ENCODE measurements around the gene MORF4L1. TPM values are rescaled to one million over a fixed set of nuclear protein-coding genes. Genes with fewer than 3 reads are reported as not detected.
"Not testable (repeated sequence)": the region's sequence is repeated elsewhere in the genome, so short reads cannot be mapped to it uniquely, and the experiment has no call there.

MORF4L1 gene
- total and polyA plus RNA-seq, 8 donors = 262 to 774 (median 712) TPM

DNA sequence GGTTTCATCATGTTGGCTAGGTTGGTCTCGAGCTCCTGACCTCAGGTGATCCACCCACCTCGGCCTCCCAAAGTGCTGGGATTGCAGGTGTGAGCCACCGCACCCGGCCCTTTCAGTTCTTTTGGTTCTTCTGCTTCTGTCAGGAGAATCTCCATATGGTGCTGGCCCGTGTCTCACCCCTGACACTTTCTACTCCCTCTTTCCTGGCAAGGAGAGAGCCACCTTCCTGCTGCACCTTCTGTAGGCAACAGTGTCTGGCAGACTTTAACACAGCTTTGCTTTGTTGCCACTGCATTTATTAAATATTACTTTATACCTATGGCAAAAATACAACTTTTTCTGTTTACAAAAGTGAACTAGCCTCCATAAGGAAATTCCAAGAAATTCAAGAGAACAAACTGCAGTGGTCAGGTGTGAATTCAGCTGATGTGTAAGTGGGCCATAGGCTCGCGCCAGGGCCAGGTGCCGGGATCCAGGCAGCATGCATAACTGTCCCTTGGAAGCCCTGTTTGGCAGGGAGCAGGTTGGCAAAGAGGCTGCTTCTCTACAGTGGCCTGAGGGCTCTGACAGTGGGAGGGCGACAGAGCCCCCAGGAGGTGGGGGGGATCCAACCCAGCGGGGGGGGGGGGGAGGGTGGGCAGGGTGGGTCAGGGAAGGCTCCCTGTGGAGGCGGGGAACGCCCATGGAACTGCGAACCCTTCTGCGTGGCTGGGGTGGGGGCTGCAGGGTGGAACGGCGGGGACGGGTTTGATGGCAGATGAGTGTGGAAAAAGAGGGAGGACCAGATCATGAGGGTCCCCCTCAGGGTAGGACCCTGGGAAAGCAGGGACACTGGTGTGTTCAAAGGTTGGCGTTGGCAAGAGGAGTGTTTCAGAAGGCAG is 51.0 kb downstream of the MORF4L1 start:
- DNase-seq (no peak), ATAC-seq (no peak)
- Histone ChIP-seq H3K9me3 (no peaks in the 10 kb centered on the region), H3K36me3 (peaks cover 0 to 100% of the 10 kb centered on the region in 2 donors), H3K27ac (no peak overlapping the region), H3K4me1 (peaks cover 0 to 27% of the 10 kb centered on the region in 2 donors), H3K4me3 (no peak overlapping the region), H3K27me3 (no peaks in the 10 kb centered on the region)
- TF ChIP-seq, protein P1, sequence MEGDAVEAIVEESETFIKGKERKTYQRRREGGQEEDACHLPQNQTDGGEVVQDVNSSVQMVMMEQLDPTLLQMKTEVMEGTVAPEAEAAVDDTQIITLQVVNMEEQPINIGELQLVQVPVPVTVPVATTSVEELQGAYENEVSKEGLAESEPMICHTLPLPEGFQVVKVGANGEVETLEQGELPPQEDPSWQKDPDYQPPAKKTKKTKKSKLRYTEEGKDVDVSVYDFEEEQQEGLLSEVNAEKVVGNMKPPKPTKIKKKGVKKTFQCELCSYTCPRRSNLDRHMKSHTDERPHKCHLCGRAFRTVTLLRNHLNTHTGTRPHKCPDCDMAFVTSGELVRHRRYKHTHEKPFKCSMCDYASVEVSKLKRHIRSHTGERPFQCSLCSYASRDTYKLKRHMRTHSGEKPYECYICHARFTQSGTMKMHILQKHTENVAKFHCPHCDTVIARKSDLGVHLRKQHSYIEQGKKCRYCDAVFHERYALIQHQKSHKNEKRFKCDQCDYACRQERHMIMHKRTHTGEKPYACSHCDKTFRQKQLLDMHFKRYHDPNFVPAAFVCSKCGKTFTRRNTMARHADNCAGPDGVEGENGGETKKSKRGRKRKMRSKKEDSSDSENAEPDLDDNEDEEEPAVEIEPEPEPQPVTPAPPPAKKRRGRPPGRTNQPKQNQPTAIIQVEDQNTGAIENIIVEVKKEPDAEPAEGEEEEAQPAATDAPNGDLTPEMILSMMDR (IDR thresholded peaks at IDR 0.05) = no peak
- intact Hi-C loops (cut with DNase I) = no loop called here

DNA sequence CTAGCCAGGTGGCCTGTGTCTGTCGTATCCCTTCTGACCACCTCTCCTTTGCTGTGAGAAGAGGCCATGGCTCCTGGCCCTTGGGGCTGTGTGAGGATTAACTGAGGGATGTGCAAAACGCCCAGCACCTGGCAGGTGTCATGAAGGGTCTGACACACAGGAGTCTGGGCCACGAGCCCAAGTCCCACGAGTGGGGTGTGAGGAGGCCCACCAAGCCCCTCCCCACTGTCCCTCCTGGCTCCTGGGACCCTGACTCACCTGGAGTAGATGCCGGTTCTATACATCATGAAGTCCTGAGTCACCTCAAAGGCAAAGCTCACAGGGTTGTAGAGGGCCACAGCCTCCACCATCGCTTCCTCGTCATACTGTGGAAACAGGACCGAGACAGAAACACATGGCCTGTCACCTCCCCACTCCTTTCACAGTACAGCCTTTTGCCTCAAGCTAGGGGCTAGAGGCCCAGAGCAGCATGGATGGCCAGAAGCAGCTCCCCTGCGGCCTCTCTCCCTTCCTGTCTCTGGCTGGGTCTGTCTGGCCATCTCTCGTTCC is 52.5 kb downstream of the MORF4L1 start:
- intact Hi-C loops (cut with DNase I) = no loop called here
- no peak for ATAC-seq
- H3K27me3 ChIP-seq = no peaks in the 10 kb centered on the region
- no peak overlapping the region for H3K4me3 ChIP-seq
- no peak for DNase-seq
- peaks cover 0 to 100% of the 10 kb centered on the region in 2 donors for H3K36me3 ChIP-seq
- H3K27ac ChIP-seq = no peak overlapping the region
- H3K9me3 ChIP-seq = no peaks in the 10 kb centered on the region
- TF ChIP-seq, protein P1 (IDR thresholded peaks at IDR 0.05) = no peak
- H3K4me1 ChIP-seq = peaks cover 0 to 27% of the 10 kb centered on the region in 2 donors

DNA sequence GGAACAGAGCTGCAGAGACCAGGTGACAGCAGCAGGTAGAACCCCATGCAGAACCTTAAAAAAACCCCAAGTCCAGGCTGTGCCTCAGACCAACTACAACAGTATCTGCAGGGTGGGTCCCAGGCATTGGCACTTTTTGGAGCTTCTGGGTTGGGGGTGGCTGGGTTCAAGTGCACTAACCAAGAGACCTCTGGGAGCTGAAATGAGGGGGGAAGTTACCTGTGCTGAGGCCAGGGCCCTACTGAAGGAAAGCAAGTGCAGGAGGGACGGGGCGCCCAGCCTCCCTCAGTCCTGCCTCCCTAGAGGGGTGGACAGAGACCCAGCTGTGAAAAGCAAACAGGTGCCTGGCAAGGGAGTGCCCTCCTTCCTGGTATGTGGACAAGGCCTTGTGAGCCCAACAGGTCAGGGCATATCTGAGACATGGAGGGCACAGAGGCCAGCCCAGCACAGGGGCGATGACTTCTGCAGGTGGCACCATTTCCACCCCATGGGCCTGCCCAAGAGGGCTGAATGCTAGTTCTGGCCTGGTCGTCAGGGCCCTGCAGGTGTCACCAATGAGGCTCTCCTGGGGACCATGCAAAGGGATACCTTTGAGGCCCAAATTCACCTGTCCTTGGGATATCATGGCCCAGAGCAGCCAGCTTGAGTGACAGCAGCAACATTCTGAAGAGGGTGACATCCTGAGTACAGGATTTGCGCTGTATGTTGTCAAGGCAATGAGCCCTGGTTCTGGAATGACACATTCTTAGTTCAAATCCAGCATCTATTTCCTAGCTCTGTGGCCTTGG is 53.5 kb downstream of the MORF4L1 start:
- no peak for ATAC-seq
- no peak for DNase-seq
- peaks cover 0 to 27% of the 10 kb centered on the region in 2 donors for H3K4me1 ChIP-seq
- H3K27me3 ChIP-seq = no peaks in the 10 kb centered on the region
- H3K36me3 ChIP-seq = peaks cover 0 to 100% of the 10 kb centered on the region in 2 donors
- H3K9me3 ChIP-seq = no peaks in the 10 kb centered on the region
- no peak overlapping the region for H3K4me3 ChIP-seq
- TF ChIP-seq, protein P1 (IDR thresholded peaks at IDR 0.05) = no peak
- peak overlapping the region in 1 of 2 donors; percentile 28 for H3K27ac ChIP-seq
- intact Hi-C loops (cut with DNase I) = no loop called here

DNA sequence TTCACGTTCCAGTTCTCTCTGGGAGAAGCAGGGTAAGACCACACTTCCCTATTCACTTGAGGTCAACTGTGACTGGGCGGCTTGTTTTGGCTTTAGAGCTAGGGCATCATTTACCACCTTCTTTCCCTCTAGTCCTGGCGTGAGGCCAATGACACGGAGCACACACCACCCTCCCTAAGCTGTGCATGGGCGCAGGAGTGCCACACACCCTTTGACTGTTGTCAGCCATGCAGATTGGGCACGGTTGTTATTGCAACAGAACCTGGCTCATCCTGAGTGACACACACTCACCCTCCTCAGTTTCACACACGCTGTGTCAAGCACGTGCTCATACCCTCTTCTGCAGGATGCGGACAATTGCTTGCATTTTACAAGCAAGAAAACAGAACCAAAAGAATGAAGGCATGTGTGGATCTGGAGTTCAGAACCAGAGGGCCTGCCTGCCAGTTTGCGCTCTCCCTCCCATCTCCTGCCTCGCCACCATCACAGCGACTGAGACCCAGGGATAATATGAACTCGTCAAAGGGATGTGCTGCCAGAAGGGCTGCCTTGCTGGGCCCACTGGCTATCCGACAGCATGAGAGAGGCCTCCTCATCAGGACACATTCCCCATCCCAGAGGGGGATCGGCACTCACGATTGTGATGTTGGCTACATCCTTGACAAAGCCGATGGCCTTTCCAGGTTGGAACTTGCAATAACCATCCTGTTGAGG is 54.5 kb downstream of the MORF4L1 start:
- intact Hi-C loops (cut with DNase I) = no loop called here
- Histone ChIP-seq H3K9me3 (no peaks in the 10 kb centered on the region), H3K27me3 (no peaks in the 10 kb centered on the region), H3K36me3 (peaks cover 0 to 100% of the 10 kb centered on the region in 2 donors), H3K27ac (peak overlapping the region in 1 of 2 donors; percentile 28), H3K4me1 (peaks cover 0 to 27% of the 10 kb centered on the region in 2 donors), H3K4me3 (no peak overlapping the region)
- DNase-seq (no peak), ATAC-seq (peak; percentile 1)
- TF ChIP-seq, protein P1 (IDR thresholded peaks at IDR 0.05) = no peak

DNA sequence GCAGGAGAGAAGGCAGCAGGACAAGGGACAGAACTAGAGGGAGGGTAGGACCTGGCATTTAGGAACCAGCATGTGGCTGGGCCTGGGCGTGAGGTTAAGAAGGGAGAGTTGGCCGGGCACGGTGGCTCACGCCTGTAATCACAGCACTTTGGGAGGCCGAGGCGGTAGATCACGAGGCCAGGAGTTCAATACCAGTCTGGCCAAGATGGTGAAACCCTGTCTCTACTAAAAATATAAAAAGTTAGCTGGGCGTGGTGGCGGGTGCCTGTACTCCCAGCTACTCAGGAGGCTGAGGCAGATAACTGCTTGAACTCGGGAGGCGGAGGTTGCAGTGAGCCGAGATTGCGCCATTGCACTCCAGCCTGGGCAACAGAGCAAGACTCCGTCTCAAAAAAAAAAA is 55.5 kb downstream of the MORF4L1 start:
- H3K27ac ChIP-seq; H3K9me3 ChIP-seq; H3K27me3 ChIP-seq; DNase-seq; ATAC-seq; H3K4me3 ChIP-seq; intact Hi-C loops (cut with DNase I): not testable (repeated sequence)
- Histone ChIP-seq H3K4me1 (peaks cover 0 to 19% of the 10 kb centered on the region in 2 donors), H3K36me3 (peaks cover 0 to 100% of the 10 kb centered on the region in 2 donors)
